Naive thymus-derived CD8-positive, alpha-beta T cell (primary cell): ENCODE data around the gene CELF4. TPM values are rescaled to one million over a fixed set of nuclear protein-coding genes. Genes with fewer than 3 reads are reported as not detected.

Experiments
- ATAC-seq, 2 donors: fragments of 150-1000 bp; cut with Tn5 transposase in 1 of 2; sonication (Bioruptor Pico), chemical (Tn5 transposase) in 1 of 2; 1 replicate in 1 of 2; 2 replicates in 1 of 2; pipeline ENCODE4 v1.10.0; 2021; ENCODE audit warnings: mild to moderate bottlenecking in 2 of 2, moderate library complexity in 2 of 2
- POLR2A ChIA-PET: fragments of 350-600 bp; sonication (Branson Sonifier 250); formaldehyde crosslinking; loops from one replicate; lab custom pipeline; 2021; ENCODE audit warnings: antibody characterized with exemption; lab: Charles Lee
- DNase-seq, 10 donors: peaks; one replicate each; pipeline versions ENCODE4 v3.0.0 to v3.0.0-alpha.2; 2020 to 2022
- H3K27ac Mint-ChIP-seq, 10 donors: one replicate each; pipeline ENCODE4 v1.8.0; 2020 to 2022; ENCODE audit warnings: mild to moderate bottlenecking in 10 of 10, mixed read lengths in 10 of 10, moderate library complexity in 4 of 10, inconsistent platforms in 1 of 10
- H3K27me3 Mint-ChIP-seq, 5 donors: one replicate each; pipeline ENCODE4 v1.8.0; 2021 to 2022; ENCODE audit warnings: mixed read lengths in 5 of 5
- H3K36me3 Mint-ChIP-seq, 3 donors: one replicate each; pipeline ENCODE4 v1.8.0; 2020 to 2022; ENCODE audit warnings: mixed read lengths in 3 of 3, mild to moderate bottlenecking in 2 of 3, inconsistent platforms in 1 of 3
- H3K4me1 Mint-ChIP-seq, 4 donors: one replicate each; pipeline ENCODE4 v1.8.0; 2021 to 2022; ENCODE audit warnings: mixed read lengths in 4 of 4
- H3K4me3 Mint-ChIP-seq, 10 donors: one replicate each; pipeline ENCODE4 v1.8.0; 2020 to 2022; ENCODE audit warnings: mild to moderate bottlenecking in 10 of 10, mixed read lengths in 10 of 10, moderate library complexity in 6 of 10, inconsistent platforms in 1 of 10
- H3K9me3 Mint-ChIP-seq, 9 donors: one replicate each; pipeline ENCODE4 v1.8.0; 2020 to 2022; ENCODE audit warnings: mixed read lengths in 9 of 9, mild to moderate bottlenecking in 3 of 9, inconsistent platforms in 1 of 9, moderate library complexity in 1 of 9
- polyA plus RNA-seq, 3 donors: library from polyadenylated mRNA; unstranded; fragments of 300-500 nt; fragmentation: Illumina TruSeq; gene quantifications; one replicate each; pipeline ENCODE4 v1.2.3, GENCODE V29; 2021
- total RNA-seq, 8 experiments: library from RNA in 2 of 8; stranded (reverse) in 2 of 8; gene quantifications; one replicate each; pipeline ENCODE4 v1.2.3 and lab custom pipeline; 2021 to 2026

The CELF4 gene
- total and polyA plus RNA-seq, 5 experiments from 2014 or later, result 0.08 to 0.43 TPM; not detected in 3

DNA sequence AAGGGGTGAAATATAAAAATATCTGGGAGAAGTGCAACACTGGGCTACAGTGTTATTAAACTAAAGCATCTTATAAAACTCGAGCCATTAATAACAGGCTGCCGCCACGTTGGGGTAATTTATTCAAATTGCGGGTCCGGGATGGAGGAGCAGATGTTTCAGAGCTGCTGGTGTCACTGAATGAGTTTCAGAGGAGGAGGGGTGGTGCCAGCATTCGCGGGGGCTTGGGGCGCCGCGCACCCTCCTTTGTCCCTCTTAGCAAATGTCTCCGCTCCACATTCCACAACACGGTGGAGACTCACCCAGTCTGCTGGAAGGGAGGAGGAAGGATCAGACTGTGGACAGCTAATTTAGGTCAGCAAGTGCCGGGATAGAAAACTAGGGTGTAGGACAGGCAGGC is 260.5 kb downstream of the CELF4 start:
- no peaks in the 10 kb centered on the region for H3K36me3 Mint-ChIP-seq
- POLR2A ChIA-PET, result no interaction called here
- DNase-seq, result no peak
- peaks cover 0 to 3% (median 0%) of the 10 kb centered on the region in 4 donors for H3K4me1 Mint-ChIP-seq
- H3K4me3 Mint-ChIP-seq, result no peak overlapping the region
- peaks cover 0 to 12% (median 2%) of the 10 kb centered on the region in 5 donors for H3K27me3 Mint-ChIP-seq
- ATAC-seq, result no peak
- no peaks in the 10 kb centered on the region for H3K9me3 Mint-ChIP-seq
- H3K27ac Mint-ChIP-seq, result no peak overlapping the region

DNA sequence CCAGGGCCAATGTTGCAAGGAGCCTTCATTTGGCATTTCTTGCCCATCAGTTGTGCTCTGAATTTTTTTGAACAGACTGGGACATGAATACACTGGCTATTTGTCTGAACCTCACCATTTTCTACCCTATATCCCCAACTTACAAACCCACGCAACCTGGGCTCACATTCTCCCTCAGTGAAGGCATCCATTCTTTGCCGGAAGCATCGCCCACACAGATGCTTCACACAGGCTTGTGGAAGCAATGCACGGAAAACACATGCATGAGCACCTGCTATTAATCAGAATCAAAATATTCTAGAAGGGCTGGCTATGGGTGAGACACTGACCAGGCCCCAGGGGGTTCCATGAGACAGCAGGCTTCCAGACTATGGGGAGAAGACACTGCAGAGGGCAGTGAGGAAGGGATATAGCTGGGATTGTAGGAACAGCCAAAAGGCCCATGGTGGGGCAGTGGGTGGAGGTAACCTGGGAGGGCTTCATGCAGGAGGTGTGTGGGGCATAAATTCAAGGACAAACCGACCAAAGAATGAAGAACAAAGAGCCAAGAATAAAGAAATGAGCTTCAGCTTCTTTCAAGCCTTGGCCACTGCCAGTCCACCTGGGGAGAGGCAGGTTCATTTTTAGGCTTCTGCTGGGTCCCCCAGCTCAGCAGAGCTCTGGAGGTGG is 261.5 kb downstream of the CELF4 start:
- no peaks in the 10 kb centered on the region for H3K36me3 Mint-ChIP-seq
- DNase-seq (no peak), ATAC-seq (no peak)
- H3K9me3 Mint-ChIP-seq, result no peaks in the 10 kb centered on the region
- peaks cover 0 to 3% (median 0%) of the 10 kb centered on the region in 4 donors for H3K4me1 Mint-ChIP-seq
- POLR2A ChIA-PET, result no interaction called here
- H3K4me3 Mint-ChIP-seq, result no peak overlapping the region
- peaks cover 0 to 16% (median 2%) of the 10 kb centered on the region in 5 donors for H3K27me3 Mint-ChIP-seq
- H3K27ac Mint-ChIP-seq, result no peak overlapping the region

DNA sequence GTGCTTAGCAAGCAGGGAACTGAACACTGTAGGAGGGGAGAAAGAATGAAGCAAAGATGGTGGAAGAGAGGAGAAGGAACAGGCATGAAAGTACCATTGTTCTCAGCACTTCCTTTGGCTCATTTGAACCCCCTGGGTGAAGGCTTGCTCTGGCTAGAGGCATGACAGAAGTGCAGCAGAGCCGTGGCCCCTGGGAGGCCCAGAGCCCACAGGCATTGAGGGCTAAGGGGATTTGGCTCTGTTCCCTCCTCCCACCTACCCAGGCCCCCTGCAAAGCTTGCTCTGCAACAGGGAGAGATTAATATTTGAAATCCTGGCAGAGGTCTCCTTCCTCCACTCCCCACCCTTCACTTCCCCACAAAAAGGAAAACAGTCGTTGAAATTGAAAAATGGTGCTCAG is 262.6 kb downstream of the CELF4 start:
- DNase-seq, result no peak
- Mint-ChIP-seq H3K9me3 (no peaks in the 10 kb centered on the region), H3K27me3 (peaks cover 0 to 16% (median 2%) of the 10 kb centered on the region in 5 donors), H3K4me1 (peaks cover 0 to 5% (median 0%) of the 10 kb centered on the region in 4 donors), H3K4me3 (no peak overlapping the region), H3K36me3 (no peaks in the 10 kb centered on the region), H3K27ac (no peak overlapping the region)
- POLR2A ChIA-PET, result no interaction called here
- ATAC-seq, result no peak

DNA sequence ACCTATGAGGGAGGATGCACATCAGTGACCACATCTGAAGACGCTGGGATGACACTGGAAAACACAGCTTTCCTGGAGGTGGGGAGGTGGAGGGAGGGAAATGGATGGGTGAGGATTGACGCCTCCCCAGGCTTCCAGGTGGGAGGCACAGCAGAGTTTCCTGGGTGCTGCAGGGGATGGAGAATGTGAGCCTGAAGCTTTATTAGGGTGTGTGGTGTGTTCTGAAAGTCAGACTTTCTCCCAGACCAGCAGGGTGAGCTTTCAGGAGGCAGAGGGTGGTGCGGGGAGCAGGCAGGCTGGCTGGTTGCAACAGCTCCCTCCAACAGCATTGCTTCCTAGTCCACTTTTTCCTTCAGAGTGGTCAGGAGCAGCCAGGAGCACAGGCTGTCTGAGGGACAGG is 263.1 kb downstream of the CELF4 start:
- no peak overlapping the region for H3K4me3 Mint-ChIP-seq
- ATAC-seq (no peak), DNase-seq (no peak)
- POLR2A ChIA-PET, result no interaction called here
- H3K9me3 Mint-ChIP-seq, result no peaks in the 10 kb centered on the region
- H3K4me1 Mint-ChIP-seq, result peaks cover 0 to 5% (median 0%) of the 10 kb centered on the region in 4 donors
- H3K27ac Mint-ChIP-seq, result no peak overlapping the region
- H3K36me3 Mint-ChIP-seq, result no peaks in the 10 kb centered on the region
- peaks cover 0 to 16% (median 2%) of the 10 kb centered on the region in 5 donors for H3K27me3 Mint-ChIP-seq

DNA sequence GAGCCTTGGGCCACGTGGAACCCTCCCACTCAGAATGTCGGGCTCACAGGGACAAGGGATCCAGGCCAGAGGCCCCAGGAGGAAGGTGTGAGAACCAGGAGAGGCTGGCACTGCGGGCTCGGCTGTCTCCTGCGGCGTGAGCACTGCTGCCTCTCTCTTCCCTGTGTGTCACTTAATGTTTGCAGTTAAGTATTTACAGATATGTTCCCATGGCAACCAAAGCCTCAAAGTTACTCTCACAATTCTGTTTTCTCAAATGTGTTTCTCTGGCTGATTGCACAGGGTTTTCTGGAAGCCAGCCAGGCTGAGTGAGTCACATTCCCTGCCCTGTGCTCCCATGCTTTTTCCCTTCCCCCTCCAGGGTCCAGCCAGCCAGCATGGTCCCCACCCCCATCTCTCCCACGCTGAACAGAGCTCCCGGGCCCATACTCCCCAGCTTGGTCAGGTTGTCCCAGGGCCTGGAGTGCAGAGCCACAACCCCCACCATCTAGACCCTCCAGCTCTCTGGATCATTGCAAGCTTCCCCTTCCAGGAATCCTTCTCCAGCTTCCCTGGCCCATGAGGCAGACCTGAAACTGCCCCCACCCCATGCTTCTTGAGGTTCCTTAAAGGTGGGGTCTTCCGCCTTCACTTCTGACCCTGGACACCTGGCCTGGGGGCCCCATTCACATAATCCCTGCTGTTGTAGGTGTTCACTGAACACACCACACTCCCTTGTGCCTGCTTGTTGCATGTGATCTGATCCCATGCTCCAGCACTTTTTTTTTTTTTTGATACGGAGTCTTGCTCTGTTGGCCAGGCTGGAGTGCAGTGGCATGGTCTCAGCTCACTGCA is 265.9 kb downstream of the CELF4 start:
- peaks cover 0 to 16% (median 2%) of the 10 kb centered on the region in 5 donors for H3K27me3 Mint-ChIP-seq
- no peaks in the 10 kb centered on the region for H3K36me3 Mint-ChIP-seq
- ATAC-seq (no peak), DNase-seq (no peak)
- H3K4me1 Mint-ChIP-seq, result peaks cover 0 to 5% (median 0%) of the 10 kb centered on the region in 4 donors
- H3K9me3 Mint-ChIP-seq, result no peaks in the 10 kb centered on the region
- POLR2A ChIA-PET, result no interaction called here
- H3K27ac Mint-ChIP-seq, result no peak overlapping the region
- no peak overlapping the region for H3K4me3 Mint-ChIP-seq

DNA sequence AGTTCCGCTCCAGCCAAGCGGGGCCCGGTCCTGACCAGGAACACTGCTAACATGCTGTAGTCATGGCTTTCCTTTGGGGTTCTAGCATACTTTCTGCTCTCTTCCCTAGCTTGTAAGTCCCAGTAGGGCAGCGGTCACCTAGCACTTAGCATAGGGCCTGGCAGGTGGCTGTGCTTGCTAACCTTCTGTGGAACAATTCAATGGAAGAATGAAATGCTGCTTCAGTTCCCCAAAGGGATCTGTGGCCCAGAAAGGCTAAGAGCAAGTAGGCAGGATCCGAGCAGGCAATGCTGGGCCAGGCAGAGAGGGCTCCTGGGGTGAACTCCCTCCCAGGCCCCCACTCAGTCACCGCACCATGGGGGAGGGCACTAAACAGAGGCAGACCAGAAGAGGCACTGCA is 266.8 kb downstream of the CELF4 start:
- Mint-ChIP-seq H3K27ac (peak overlapping the region in 1 of 10 donors; percentile 21), H3K4me3 (no peak overlapping the region), H3K36me3 (no peaks in the 10 kb centered on the region), H3K4me1 (peaks cover 0 to 5% (median 0%) of the 10 kb centered on the region in 4 donors), H3K9me3 (no peaks in the 10 kb centered on the region), H3K27me3 (peaks cover 0 to 16% (median 2%) of the 10 kb centered on the region in 5 donors)
- ATAC-seq (no peak), DNase-seq (no peak)
- POLR2A ChIA-PET, result no interaction called here

DNA sequence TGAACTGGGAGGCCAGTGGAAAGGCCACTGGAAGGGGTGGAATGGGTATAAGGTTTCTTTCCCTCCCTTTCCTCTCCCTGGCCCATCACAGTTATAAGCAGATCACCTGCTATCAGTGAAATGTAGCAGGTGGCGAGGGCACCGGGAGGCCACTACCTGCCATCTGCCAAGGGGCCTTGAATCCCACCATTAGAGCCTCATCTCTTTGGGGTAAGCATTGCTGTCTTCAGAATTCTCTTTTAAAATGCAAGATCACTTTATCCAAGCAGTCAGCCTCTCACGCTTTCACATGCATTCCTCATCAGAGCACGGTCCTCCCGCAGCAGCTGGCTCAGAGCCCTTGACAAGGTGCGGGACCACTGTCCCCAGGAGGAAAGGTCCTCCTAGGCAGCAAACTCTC is 268.5 kb downstream of the CELF4 start:
- H3K4me1 Mint-ChIP-seq, result peaks cover 0 to 5% (median 0%) of the 10 kb centered on the region in 4 donors
- H3K27me3 Mint-ChIP-seq, result peaks cover 0 to 16% (median 5%) of the 10 kb centered on the region in 5 donors
- H3K4me3 Mint-ChIP-seq, result no peak overlapping the region
- H3K9me3 Mint-ChIP-seq, result no peaks in the 10 kb centered on the region
- ATAC-seq (no peak), DNase-seq (no peak)
- H3K36me3 Mint-ChIP-seq, result no peaks in the 10 kb centered on the region
- POLR2A ChIA-PET, result no interaction called here
- no peak overlapping the region for H3K27ac Mint-ChIP-seq

DNA sequence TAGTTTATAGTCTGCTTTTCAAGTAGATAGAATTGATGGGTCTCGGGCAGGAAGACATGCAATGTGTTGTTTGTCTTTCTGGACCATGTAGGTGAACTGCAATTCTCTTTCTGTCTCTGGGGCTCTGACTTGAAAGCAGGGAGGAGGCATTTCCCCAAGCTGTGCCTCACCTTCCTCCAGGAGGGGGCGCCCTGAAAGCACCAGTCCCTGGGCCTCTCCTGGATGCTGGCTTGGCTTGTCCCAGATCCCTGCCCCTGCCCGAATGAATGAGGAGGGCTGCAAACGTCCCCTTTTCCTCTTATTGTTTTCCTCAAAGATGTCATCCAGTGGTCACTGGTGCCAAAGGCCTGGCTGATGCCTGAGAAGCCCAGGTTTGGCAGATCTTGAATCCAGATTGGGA is 270.6 kb downstream of the CELF4 start:
- Mint-ChIP-seq H3K4me3 (no peak overlapping the region), H3K36me3 (no peaks in the 10 kb centered on the region), H3K27ac (no peak overlapping the region), H3K9me3 (no peaks in the 10 kb centered on the region), H3K27me3 (peaks cover 0 to 5% (median 3%) of the 10 kb centered on the region in 5 donors), H3K4me1 (peaks cover 0 to 2% (median 0%) of the 10 kb centered on the region in 4 donors)
- no peak for ATAC-seq
- DNase-seq, result no peak
- POLR2A ChIA-PET, result no interaction called here

DNA sequence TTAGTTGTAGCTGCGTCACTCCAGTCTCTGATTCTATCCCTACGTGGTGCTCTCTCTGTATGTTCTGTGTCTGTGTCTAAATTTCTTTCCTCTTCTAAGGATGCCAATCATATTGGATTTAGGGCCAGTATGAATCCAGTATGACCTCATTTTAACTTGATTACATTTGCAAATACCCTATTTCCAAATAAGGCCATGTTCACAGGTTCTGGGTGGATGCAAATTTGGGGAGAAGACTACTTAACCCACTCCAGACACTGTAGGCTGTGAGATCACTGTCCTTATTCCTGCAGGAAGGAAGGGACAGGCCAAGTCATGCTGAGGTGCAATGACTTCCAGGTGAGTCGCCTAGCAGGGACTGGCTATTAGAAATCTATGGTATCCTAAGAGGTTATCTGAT is 272.2 kb downstream of the CELF4 start:
- POLR2A ChIA-PET, result no interaction called here
- Mint-ChIP-seq H3K27me3 (peaks cover 0 to 4% (median 0%) of the 10 kb centered on the region in 5 donors), H3K27ac (no peak overlapping the region), H3K4me1 (no peaks in the 10 kb centered on the region), H3K9me3 (no peaks in the 10 kb centered on the region), H3K36me3 (no peaks in the 10 kb centered on the region), H3K4me3 (no peak overlapping the region)
- ATAC-seq (no peak), DNase-seq (no peak)

DNA sequence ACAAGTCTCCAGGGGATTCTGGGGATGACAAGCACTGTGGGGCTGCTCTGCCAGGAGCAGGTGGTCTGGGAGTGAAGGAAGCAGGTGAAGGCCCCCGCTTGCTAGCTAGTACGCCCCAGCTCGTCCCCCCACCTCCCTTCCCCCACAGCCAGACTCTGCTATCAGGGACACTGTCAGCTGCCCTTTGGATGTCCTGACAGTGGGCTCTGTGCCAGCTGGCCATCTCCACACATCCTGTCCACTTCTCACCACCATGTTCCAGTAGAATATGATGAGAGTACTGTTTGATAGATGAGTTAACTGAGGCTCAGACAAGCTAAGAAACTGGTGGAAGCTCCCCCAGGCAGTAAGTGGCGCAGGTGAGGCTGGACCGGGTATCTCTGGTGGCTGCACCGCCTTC is 276.2 kb downstream of the CELF4 start:
- Mint-ChIP-seq H3K4me3 (no peak overlapping the region), H3K27ac (no peak overlapping the region), H3K9me3 (peaks cover 0 to 5% (median 0%) of the 10 kb centered on the region in 9 donors), H3K36me3 (no peaks in the 10 kb centered on the region), H3K4me1 (no peaks in the 10 kb centered on the region), H3K27me3 (peaks cover 0 to 14% (median 4%) of the 10 kb centered on the region in 5 donors)
- POLR2A ChIA-PET, result no interaction called here
- ATAC-seq (no peak), DNase-seq (no peak)

DNA sequence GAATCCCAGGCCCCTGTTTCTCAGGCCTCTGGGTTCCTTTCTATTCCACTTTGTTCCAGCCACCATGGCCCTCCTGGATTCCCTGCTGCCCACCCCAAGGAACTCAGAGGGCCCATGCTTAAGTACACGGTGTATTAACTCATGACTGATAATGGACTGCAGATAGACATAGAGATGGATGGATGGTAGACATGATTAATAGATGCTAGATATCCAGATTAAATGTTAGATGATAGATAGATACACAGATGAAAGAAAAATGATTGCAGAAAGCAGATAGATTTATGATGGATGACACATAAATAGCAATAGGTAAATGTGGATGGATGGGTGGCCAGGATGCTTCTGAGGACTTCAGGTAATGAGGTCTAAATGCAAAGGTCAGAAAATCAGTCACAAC is 278.0 kb downstream of the CELF4 start:
- POLR2A ChIA-PET, result no interaction called here
- H3K4me3 Mint-ChIP-seq, result no peak overlapping the region
- DNase-seq (no peak), ATAC-seq (no peak)
- no peaks in the 10 kb centered on the region for H3K4me1 Mint-ChIP-seq
- H3K36me3 Mint-ChIP-seq, result no peaks in the 10 kb centered on the region
- peaks cover 0 to 16% (median 0%) of the 10 kb centered on the region in 9 donors for H3K9me3 Mint-ChIP-seq
- no peak overlapping the region for H3K27ac Mint-ChIP-seq
- peaks cover 0 to 15% (median 1%) of the 10 kb centered on the region in 5 donors for H3K27me3 Mint-ChIP-seq

DNA sequence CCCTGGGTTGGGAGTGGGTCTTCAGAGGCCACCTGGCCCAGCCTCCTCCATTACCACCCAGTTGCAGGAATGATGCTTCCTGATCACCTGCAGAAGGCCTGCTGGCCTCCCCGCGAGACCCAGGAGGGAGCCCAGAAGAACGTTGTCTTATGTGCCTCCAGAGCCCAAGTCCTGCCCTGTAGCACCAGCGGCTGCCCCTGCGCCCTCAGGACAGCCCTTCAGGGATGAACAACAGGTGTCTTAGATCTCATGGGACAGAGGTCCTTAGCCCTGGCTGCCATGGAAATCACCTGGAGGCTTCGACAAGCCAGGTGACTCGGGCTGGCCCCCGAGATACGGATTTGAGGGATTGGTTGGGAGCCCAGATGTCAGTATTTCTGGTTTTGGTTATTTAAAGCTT is 278.8 kb downstream of the CELF4 start:
- no peak overlapping the region for H3K4me3 Mint-ChIP-seq
- no peaks in the 10 kb centered on the region for H3K36me3 Mint-ChIP-seq
- no peak for ATAC-seq

DNA sequence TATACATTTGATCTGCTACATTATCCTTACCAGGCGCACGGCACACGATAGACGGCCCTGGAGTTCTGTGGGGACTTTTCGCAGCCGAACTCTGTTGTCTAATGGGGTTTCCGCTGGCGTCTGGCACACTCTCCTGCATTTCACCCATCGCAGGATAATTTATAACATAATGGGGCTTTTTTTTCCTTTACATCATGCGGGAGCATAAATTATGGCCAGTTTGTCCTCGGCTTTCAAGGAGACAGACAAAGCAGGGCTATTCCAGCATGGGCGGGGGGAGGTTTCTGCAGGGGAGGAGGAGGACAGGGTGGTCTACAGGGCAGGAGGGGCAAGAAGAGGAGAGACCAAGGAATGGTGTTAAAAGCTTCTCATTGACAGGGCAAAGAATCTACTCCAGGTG is 279.8 kb downstream of the CELF4 start:
- ATAC-seq, result no peak
- POLR2A ChIA-PET, result no interaction called here
- Mint-ChIP-seq H3K36me3 (no peaks in the 10 kb centered on the region), H3K27ac (no peak overlapping the region), H3K4me1 (no peaks in the 10 kb centered on the region), H3K4me3 (no peak overlapping the region), H3K27me3 (peaks cover 0 to 15% (median 5%) of the 10 kb centered on the region in 5 donors), H3K9me3 (peaks cover 0 to 16% (median 2%) of the 10 kb centered on the region in 9 donors)
- no peak for DNase-seq

More for the DNA sequence above, 278.8 kb downstream of the CELF4 start:
- H3K27ac Mint-ChIP-seq, result peak overlapping the region in 1 of 10 donors; percentile 80
- peaks cover 0 to 16% (median 0%) of the 10 kb centered on the region in 9 donors for H3K9me3 Mint-ChIP-seq
- H3K27me3 Mint-ChIP-seq, result peaks cover 0 to 15% (median 1%) of the 10 kb centered on the region in 5 donors
- POLR2A ChIA-PET, result no interaction called here
- DNase-seq, result no peak
- H3K4me1 Mint-ChIP-seq, result no peaks in the 10 kb centered on the region
